Gastroesophageal sphincter (tissue), 4 donors: Measurements from ENCODE around the gene MACROD2. TPM values are rescaled to one million over a fixed set of nuclear protein-coding genes. Genes with fewer than 3 reads are reported as not detected.

ENCODE experiments used
- ATAC-seq: fragments of 150-250 bp; one replicate; pipeline ENCODE4 v1.9.1; 2016; ENCODE audit warnings: mild to moderate bottlenecking, moderate library complexity
- H3K27ac ChIP-seq, 4 donors: fragments of 200-600 bp; sonication (generic) in 3 of 4; 1 replicate in 3 of 4; 2 replicates in 1 of 4; pipeline ENCODE4 v1.5.1; 2016 to 2019
- H3K27me3 ChIP-seq: fragments of 200-600 bp; sonication (generic); one replicate; pipeline ENCODE4 v1.5.1; 2019
- H3K36me3 ChIP-seq, 2 donors: fragments of 200-600 bp; sonication (generic); one replicate each; pipeline ENCODE4 v1.5.1; 2019; ENCODE audit warnings: control low read depth in 1 of 2
- H3K4me1 ChIP-seq, 3 donors: fragments of 200-600 bp; sonication (generic); 1 replicate in 2 of 3; 2 replicates in 1 of 3; pipeline ENCODE4 v1.5.1; 2016 to 2019; ENCODE audit warnings: control low read depth in 2 of 3
- H3K4me3 ChIP-seq, 2 donors: fragments of 200-600 bp; sonication (generic); one replicate each; pipeline ENCODE4 v1.5.1; 2019; ENCODE audit warnings: mild to moderate bottlenecking in 1 of 2, moderate library complexity in 1 of 2
- H3K9me3 ChIP-seq, 3 donors: fragments of 200-600 bp; sonication (generic); one replicate each; pipeline ENCODE4 v1.5.1; 2017 to 2019; ENCODE audit warnings: control low read depth in 2 of 3
- CTCF ChIP-seq, 4 experiments: fragments of 200-600 bp in 2 of 4; fragments of 450-650 bp in 2 of 4; sonication (generic) in 1 of 4; IDR thresholded peaks; one replicate each; pipeline ENCODE4 v1.5.1; 2017 to 2019; ENCODE audit warnings: antibody characterized with exemption in 4 of 4, mild to moderate bottlenecking in 2 of 4, moderate library complexity in 2 of 4
- EP300 ChIP-seq: sonication (generic); formaldehyde crosslinking; IDR thresholded peaks from one replicate; pipeline ENCODE4 v1.6.1; 2017; ENCODE audit warnings: antibody characterized with exemption, mild to moderate bottlenecking
- POLR2A ChIP-seq, 2 donors: fragments of 450-650 bp; IDR thresholded peaks; one replicate each; pipeline ENCODE4 v1.6.1; 2017; ENCODE audit warnings: antibody characterized with exemption in 2 of 2, mild to moderate bottlenecking in 2 of 2, moderate library complexity in 1 of 2
- POLR2AphosphoS5 ChIP-seq: sonication (generic); formaldehyde crosslinking; IDR thresholded peaks from one replicate; pipeline ENCODE4 v1.6.1; 2017; ENCODE audit warnings: antibody characterized with exemption
- whole genome bisulfite sequencing, 2 donors: methylation state at CpG; one replicate each; pipeline ENCODE4 v1.1.5; 2018; ENCODE audit warnings: low coverage in 1 of 2; 5-methylcytosine and 5-hydroxymethylcytosine counted together
- total RNA-seq, 4 donors: library from RNA; depleted of rRNA; stranded (reverse); fragments of >200 nt; gene quantifications; one replicate each; pipeline ENCODE4 v1.1.0, GENCODE V29; 2016

Gene MACROD2
- total RNA-seq, 4 donors from 2014 or later: 4.0 to 12.1 (median 7.4) TPM

GRCh38 chr20:16040742-16041141 is 2045.4 kb downstream of the MACROD2 start:
- ATAC-seq: no peak
- H3K36me3 ChIP-seq: no peaks in the 10 kb centered on the region
- H3K27me3 ChIP-seq: no peaks in the 10 kb centered on the region
- no peak overlapping the region for H3K4me3 ChIP-seq
- no peak overlapping the region for H3K27ac ChIP-seq
- H3K4me1 ChIP-seq: no peaks in the 10 kb centered on the region
- no peak for TF ChIP-seq EP300
- TF ChIP-seq POLR2AphosphoS5: no peak
- no peak for TF ChIP-seq CTCF (IDR thresholded peaks at IDR 0.05)
- no peak for TF ChIP-seq POLR2A (IDR thresholded peaks at IDR 0.05)
- no peaks in the 10 kb centered on the region for H3K9me3 ChIP-seq

DNA sequence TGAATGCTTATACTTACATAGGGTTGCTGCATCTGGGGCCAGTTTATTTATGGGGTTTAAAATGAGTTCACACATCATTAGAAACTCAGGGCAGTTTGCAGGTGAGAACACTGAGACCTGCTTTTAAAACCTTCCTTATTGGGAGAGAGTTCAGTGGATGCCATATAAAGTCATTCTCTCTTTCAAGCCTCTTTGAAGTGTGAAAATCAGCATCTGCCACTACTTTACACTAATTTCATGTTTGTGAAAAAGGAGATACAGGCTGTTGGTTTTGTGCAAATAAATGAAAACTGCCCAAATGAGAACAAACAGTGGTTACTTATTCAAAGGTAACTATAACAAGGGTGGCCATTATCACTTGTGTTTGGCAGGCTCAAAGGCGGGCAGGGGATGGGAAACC is 2047.4 kb downstream of the MACROD2 start:
- WGBS, 2 donors: 75% methylated on average over 1 of the region's 1 CpG; no CpG with 5 or more reads in 1 of the 2 donors
- H3K4me1 ChIP-seq: no peaks in the 10 kb centered on the region
- no peak for ATAC-seq
- H3K27me3 ChIP-seq: no peaks in the 10 kb centered on the region
- no peaks in the 10 kb centered on the region for H3K36me3 ChIP-seq
- H3K27ac ChIP-seq: no peak overlapping the region
- no peak overlapping the region for H3K4me3 ChIP-seq
- no peaks in the 10 kb centered on the region for H3K9me3 ChIP-seq
- TF ChIP-seq POLR2AphosphoS5 (no peak), EP300 (no peak), CTCF (IDR thresholded peaks at IDR 0.05) (no peak), POLR2A (IDR thresholded peaks at IDR 0.05) (no peak)

- TF ChIP-seq POLR2AphosphoS5 (no peak), CTCF (IDR thresholded peaks at IDR 0.05) (no peak), POLR2A (IDR thresholded peaks at IDR 0.05) (no peak)
- Histone ChIP-seq H3K4me3 (no peak overlapping the region), H3K9me3 (no peaks in the 10 kb centered on the region), H3K4me1 (no peaks in the 10 kb centered on the region), H3K27me3 (no peaks in the 10 kb centered on the region), H3K36me3 (no peaks in the 10 kb centered on the region), H3K27ac (no peak overlapping the region)
- no peak for ATAC-seq
- 49% methylated on average over 3 of the region's 3 CpGs; no CpG with 5 or more reads in 1 of the 2 donors for WGBS, 2 donors
Measured at GRCh38 chr20:16043931-16044330, 2048.6 kb downstream of the MACROD2 start.

GRCh38 chr20:16048876-16049275 is 2053.6 kb downstream of the MACROD2 start:
- no peak for ATAC-seq
- WGBS, 2 donors: 90 to 100% methylated on average over 1 of the region's 1 CpG

More at GRCh38 chr20:16048876-16049275, 2053.6 kb downstream of the MACROD2 start:
- H3K4me1 ChIP-seq: no peaks in the 10 kb centered on the region
- no peaks in the 10 kb centered on the region for H3K36me3 ChIP-seq
- no peak overlapping the region for H3K27ac ChIP-seq
- no peaks in the 10 kb centered on the region for H3K27me3 ChIP-seq
- no peaks in the 10 kb centered on the region for H3K9me3 ChIP-seq
- TF ChIP-seq EP300 (no peak), POLR2AphosphoS5 (no peak), CTCF (IDR thresholded peaks at IDR 0.05) (no peak), POLR2A (IDR thresholded peaks at IDR 0.05) (no peak)
- no peak overlapping the region for H3K4me3 ChIP-seq
